ENCODE measurements around the gene GRIK4.

DNA sequence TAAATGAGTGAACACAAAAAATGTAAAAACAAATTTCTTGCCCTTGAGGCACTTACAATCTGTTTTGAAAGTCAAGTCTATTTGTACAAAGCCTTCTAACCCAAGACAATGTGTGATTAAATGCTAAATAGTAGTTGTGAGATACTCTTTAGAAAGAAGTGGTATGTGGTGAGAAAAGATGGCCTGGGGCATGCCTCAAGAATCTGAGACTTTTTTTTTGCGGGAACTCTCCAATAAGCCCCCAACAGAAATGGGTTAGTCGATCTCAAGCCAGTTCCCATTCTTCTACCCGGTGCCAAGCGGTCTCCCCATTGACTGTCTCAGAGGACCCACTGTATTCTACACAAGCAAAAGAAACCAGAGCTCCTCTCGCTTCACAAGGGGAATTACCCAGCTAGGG lies 485.4 kb downstream of the GRIK4 start:
- TF ChIP-seq, protein P1, sequence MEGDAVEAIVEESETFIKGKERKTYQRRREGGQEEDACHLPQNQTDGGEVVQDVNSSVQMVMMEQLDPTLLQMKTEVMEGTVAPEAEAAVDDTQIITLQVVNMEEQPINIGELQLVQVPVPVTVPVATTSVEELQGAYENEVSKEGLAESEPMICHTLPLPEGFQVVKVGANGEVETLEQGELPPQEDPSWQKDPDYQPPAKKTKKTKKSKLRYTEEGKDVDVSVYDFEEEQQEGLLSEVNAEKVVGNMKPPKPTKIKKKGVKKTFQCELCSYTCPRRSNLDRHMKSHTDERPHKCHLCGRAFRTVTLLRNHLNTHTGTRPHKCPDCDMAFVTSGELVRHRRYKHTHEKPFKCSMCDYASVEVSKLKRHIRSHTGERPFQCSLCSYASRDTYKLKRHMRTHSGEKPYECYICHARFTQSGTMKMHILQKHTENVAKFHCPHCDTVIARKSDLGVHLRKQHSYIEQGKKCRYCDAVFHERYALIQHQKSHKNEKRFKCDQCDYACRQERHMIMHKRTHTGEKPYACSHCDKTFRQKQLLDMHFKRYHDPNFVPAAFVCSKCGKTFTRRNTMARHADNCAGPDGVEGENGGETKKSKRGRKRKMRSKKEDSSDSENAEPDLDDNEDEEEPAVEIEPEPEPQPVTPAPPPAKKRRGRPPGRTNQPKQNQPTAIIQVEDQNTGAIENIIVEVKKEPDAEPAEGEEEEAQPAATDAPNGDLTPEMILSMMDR (IDR thresholded peaks at IDR 0.05; ENCODE audit: low read depth, low read length, missing input control): no peak
- TF ChIP-seq, protein P2, sequence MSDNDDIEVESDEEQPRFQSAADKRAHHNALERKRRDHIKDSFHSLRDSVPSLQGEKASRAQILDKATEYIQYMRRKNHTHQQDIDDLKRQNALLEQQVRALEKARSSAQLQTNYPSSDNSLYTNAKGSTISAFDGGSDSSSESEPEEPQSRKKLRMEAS (IDR thresholded peaks at IDR 0.05): no peak
- TF ChIP-seq GABPA (IDR thresholded peaks at IDR 0.05 in 1 of 2, conservative IDR thresholded peaks at IDR 0.05 in 1 of 2) (no peak), NR2F2 (IDR thresholded peaks at IDR 0.05) (no peak), YY1 (IDR thresholded peaks at IDR 0.05) (no peak), RAD21 (IDR thresholded peaks at IDR 0.05) (no peak), JUND (IDR thresholded peaks at IDR 0.05) (no peak), EGR1 (IDR thresholded peaks at IDR 0.05; ENCODE audit: low read depth in 2 of 2) (no peak), TAF1 (conservative IDR thresholded peaks at IDR 0.05) (no peak), SP1 (IDR thresholded peaks at IDR 0.05) (no peak), HNF4A (conservative IDR thresholded peaks at IDR 0.05) (no peak)
- TF ChIP-seq, protein P3, sequence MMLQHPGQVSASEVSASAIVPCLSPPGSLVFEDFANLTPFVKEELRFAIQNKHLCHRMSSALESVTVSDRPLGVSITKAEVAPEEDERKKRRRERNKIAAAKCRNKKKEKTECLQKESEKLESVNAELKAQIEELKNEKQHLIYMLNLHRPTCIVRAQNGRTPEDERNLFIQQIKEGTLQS (IDR thresholded peaks at IDR 0.05): no peak
- TF ChIP-seq, protein P4, sequence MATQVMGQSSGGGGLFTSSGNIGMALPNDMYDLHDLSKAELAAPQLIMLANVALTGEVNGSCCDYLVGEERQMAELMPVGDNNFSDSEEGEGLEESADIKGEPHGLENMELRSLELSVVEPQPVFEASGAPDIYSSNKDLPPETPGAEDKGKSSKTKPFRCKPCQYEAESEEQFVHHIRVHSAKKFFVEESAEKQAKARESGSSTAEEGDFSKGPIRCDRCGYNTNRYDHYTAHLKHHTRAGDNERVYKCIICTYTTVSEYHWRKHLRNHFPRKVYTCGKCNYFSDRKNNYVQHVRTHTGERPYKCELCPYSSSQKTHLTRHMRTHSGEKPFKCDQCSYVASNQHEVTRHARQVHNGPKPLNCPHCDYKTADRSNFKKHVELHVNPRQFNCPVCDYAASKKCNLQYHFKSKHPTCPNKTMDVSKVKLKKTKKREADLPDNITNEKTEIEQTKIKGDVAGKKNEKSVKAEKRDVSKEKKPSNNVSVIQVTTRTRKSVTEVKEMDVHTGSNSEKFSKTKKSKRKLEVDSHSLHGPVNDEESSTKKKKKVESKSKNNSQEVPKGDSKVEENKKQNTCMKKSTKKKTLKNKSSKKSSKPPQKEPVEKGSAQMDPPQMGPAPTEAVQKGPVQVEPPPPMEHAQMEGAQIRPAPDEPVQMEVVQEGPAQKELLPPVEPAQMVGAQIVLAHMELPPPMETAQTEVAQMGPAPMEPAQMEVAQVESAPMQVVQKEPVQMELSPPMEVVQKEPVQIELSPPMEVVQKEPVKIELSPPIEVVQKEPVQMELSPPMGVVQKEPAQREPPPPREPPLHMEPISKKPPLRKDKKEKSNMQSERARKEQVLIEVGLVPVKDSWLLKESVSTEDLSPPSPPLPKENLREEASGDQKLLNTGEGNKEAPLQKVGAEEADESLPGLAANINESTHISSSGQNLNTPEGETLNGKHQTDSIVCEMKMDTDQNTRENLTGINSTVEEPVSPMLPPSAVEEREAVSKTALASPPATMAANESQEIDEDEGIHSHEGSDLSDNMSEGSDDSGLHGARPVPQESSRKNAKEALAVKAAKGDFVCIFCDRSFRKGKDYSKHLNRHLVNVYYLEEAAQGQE (IDR thresholded peaks at IDR 0.05): no peak
- TF ChIP-seq, protein P5, sequence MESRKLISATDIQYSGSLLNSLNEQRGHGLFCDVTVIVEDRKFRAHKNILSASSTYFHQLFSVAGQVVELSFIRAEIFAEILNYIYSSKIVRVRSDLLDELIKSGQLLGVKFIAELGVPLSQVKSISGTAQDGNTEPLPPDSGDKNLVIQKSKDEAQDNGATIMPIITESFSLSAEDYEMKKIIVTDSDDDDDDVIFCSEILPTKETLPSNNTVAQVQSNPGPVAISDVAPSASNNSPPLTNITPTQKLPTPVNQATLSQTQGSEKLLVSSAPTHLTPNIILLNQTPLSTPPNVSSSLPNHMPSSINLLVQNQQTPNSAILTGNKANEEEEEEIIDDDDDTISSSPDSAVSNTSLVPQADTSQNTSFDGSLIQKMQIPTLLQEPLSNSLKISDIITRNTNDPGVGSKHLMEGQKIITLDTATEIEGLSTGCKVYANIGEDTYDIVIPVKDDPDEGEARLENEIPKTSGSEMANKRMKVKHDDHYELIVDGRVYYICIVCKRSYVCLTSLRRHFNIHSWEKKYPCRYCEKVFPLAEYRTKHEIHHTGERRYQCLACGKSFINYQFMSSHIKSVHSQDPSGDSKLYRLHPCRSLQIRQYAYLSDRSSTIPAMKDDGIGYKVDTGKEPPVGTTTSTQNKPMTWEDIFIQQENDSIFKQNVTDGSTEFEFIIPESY (IDR thresholded peaks at IDR 0.05): no peak

Measured in liver (tissue), 3 donors.